ENCODE data around the gene EHBP1. TPM values are rescaled to one million over a fixed set of nuclear protein-coding genes. Genes with fewer than 3 reads are reported as not detected.

EHBP1 gene
- total and polyA plus RNA-seq, 2 donors (not counting 3 experiments of a cell fraction or from before 2014, with no cell fraction given), result 8.4 to 34.8 TPM

DNA sequence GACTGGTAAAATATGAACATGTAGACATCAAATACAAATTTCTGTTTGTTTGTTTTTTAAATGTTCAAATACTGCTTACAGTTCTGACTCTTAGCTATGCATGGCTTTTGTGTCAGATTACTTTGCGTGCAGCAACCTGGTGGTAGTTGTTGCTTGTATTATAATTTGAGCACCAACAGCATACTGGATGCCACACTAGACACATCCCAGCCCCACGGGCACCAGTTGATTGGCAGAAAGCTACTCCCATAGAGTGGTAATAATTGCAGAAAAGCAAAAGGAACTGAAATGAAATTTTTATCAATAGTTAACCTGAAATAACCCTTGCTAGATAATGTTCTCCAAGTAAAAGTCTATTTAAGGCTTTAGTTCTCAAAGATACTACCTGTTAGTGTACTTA is 91.6 kb downstream of the EHBP1 start:
- H3K9me3 ChIP-seq (replicated peaks; ENCODE audit: control insufficient read depth, insufficient read depth, low read length), result no peaks in the 10 kb centered on the region
- no peaks in the 10 kb centered on the region for H4K20me1 ChIP-seq (replicated peaks; ENCODE audit: control insufficient read depth, extremely low read depth, insufficient read depth, low read length)
- ChIA-PET CTCF (no interaction called here), POLR2A (no interaction called here)
- no peak overlapping the region for H2AFZ ChIP-seq (ENCODE audit: low read depth, low read length)
- intact Hi-C loops (cut with micrococcal nuclease) (loop anchor here (10.0 kb wide), 1 partner anchor 128 kb away; no protein-coding TSS in a partner anchor), dilution Hi-C loops (cut with MboI; ENCODE audit: extremely low pct_ligation_motif_present, low sequenced_read_pairs) (no loop called here)
- no peak overlapping the region for H3K4me3 ChIP-seq (replicated peaks in 1 of 3; ENCODE audit: insufficient read depth in 1 of 3, low read depth in 1 of 3, low read length in 3 of 3)
- no peak for FAIRE-seq
- no TSS peak for BruUV-seq (replicated peaks)
- TF ChIP-seq MYC (IDR thresholded peaks at IDR 0.05; ENCODE audit: low read depth, low read length), result no peak
- TF ChIP-seq, protein P1, sequence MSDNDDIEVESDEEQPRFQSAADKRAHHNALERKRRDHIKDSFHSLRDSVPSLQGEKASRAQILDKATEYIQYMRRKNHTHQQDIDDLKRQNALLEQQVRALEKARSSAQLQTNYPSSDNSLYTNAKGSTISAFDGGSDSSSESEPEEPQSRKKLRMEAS (IDR thresholded peaks at IDR 0.05; ENCODE audit: insufficient read depth, insufficient read length), result no peak
- no peak for TF ChIP-seq POLR2A (IDR thresholded peaks at IDR 0.05; ENCODE audit: low read depth, low read length)
- no peak for TF ChIP-seq POLR2AphosphoS5 (IDR thresholded peaks at IDR 0.05; ENCODE audit: insufficient read depth, low read depth, low read length)
- TF ChIP-seq, protein P2, sequence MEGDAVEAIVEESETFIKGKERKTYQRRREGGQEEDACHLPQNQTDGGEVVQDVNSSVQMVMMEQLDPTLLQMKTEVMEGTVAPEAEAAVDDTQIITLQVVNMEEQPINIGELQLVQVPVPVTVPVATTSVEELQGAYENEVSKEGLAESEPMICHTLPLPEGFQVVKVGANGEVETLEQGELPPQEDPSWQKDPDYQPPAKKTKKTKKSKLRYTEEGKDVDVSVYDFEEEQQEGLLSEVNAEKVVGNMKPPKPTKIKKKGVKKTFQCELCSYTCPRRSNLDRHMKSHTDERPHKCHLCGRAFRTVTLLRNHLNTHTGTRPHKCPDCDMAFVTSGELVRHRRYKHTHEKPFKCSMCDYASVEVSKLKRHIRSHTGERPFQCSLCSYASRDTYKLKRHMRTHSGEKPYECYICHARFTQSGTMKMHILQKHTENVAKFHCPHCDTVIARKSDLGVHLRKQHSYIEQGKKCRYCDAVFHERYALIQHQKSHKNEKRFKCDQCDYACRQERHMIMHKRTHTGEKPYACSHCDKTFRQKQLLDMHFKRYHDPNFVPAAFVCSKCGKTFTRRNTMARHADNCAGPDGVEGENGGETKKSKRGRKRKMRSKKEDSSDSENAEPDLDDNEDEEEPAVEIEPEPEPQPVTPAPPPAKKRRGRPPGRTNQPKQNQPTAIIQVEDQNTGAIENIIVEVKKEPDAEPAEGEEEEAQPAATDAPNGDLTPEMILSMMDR (IDR thresholded peaks at IDR 0.05; ENCODE audit: extremely low read depth in 1 of 2, insufficient read depth in 1 of 2, low read depth in 1 of 2, low read length in 2 of 2), result no peak
- no peak for TF ChIP-seq JUN (IDR thresholded peaks at IDR 0.05; ENCODE audit: borderline replicate concordance, insufficient read depth, insufficient read length, low read depth)
- no peak for TF ChIP-seq EZH2 (IDR thresholded peaks at IDR 0.05; ENCODE audit: borderline replicate concordance, low read depth, low read length, severe bottlenecking)
- TF ChIP-seq FOS (IDR thresholded peaks at IDR 0.05; ENCODE audit: borderline replicate concordance, insufficient read depth, low read length), result no peak
- no peak for TF ChIP-seq GATA2 (IDR thresholded peaks at IDR 0.05; ENCODE audit: insufficient read depth, insufficient read length, low read depth, low read length)
- no peaks in the 10 kb centered on the region for H3K36me3 ChIP-seq (ENCODE audit: control insufficient read depth in 2 of 2, extremely low read depth in 1 of 2, insufficient read depth in 2 of 2, low read length in 2 of 2)
- no peak overlapping the region for H3K4me2 ChIP-seq (ENCODE audit: insufficient read depth, low read length)
- H3K27me3 ChIP-seq (ENCODE audit: control insufficient read depth in 2 of 2, insufficient read depth in 2 of 2, low read length in 2 of 2), result no peaks in the 10 kb centered on the region
- H3K27ac ChIP-seq (ENCODE audit: insufficient read depth, low read depth, low read length), result no peak overlapping the region
- H3K9ac ChIP-seq (replicated peaks; ENCODE audit: extremely low read depth, insufficient read depth, low read length), result no peak overlapping the region
- peaks cover 2% of the 10 kb centered on the region for H3K79me2 ChIP-seq (ENCODE audit: control insufficient read depth, insufficient read depth, low read length)
- peaks cover 13% of the 10 kb centered on the region for H3K4me1 ChIP-seq (ENCODE audit: control insufficient read depth, extremely low read depth, insufficient read depth, low read length)
- no peaks in the 10 kb centered on the region for H3K9me1 ChIP-seq (replicated peaks; ENCODE audit: control insufficient read depth, extremely low read depth, insufficient read depth, low read length)
- DNase-seq (ENCODE audit: low read depth, low spot score), result no peak
